HG02970 (cell line): ENCODE data around the gene ZNF524.
"Not testable (repeated sequence)": the region's sequence is repeated elsewhere in the genome, so short reads cannot be mapped to it uniquely, and the experiment has no call there.

Experiments used
- ATAC-seq: cut with Tn5 transposase; IDR thresholded peaks from one replicate; pipeline ENCODE4 v1.9.1; 2021; ENCODE audit warnings: mild to moderate bottlenecking, moderate library complexity, moderate number of reproducible peaks; ENCODE audit not compliant: unreplicated experiment, low FRiP score

Gene ZNF524

DNA sequence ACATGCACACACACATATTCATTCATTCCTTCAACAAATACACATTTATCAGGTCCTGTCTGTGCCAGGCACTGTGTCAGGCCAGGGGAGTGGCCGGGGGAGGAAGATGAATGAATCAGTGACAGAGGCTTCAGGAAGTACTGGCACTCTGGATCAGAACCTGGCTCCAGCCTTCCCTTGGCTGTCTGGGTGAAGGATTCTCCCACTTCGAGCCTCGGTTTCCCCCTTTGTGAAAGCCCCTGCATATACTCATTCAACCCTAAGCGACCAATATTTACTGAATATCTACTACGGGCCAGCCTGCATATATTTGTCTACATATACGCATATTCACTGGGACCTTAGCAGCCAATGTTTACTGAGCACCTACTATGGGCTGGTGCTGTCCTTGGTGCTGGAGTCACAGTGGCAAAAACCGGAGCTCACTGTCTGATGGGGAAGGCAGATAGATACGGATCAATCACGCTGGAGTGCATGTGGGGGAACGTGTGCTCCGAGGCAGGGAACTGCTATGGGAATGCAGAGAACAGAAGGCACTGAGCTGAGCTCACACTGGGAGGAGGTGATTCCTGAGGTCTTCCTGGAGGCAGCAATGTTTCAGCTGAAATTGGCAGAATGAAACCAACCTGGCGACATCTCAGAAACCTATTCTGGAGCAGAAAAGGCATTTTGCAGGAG lies 18.8 kb upstream of the ZNF524 start:
- no peak for ATAC-seq

DNA sequence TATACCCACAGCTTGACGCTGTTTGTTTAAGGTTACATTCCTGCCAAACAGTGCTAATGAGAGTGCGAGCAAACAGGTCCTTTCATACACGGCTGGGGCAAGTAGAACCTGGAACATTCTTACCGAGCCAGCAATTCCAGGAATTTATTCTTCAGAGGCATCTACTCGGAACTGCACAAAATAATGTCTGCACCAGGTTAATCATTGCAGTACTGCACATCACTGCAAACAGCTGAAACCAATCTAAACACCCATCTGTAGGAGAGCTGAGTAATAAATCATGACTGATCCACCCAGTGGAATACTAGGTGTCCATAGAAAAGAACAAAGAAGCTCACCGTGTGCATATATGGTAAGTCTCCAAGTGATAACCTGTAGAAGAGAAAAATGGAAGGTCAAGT lies 18.3 kb upstream of the ZNF524 start:
- no peak for ATAC-seq

DNA sequence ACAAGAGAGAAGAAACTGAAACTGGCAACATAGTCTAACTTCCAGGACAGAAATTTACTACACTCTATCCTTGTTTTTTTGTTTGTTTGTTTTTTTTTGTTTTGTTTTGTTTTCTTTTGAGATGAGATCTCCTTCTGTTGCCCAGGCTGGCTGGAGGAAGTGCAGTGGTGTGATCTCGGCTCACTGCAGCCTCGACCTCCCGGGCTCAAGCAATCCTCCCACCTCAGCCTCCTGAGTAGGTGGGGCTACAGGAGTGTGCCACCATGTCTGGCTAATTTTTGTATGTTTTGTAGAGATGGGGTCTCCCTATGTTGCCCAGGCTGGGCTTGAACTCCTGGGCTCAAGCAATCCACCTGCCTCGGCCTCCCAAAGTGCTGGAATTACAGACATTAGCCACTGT lies 17.8 kb upstream of the ZNF524 start:
- not testable (repeated sequence) for ATAC-seq

DNA sequence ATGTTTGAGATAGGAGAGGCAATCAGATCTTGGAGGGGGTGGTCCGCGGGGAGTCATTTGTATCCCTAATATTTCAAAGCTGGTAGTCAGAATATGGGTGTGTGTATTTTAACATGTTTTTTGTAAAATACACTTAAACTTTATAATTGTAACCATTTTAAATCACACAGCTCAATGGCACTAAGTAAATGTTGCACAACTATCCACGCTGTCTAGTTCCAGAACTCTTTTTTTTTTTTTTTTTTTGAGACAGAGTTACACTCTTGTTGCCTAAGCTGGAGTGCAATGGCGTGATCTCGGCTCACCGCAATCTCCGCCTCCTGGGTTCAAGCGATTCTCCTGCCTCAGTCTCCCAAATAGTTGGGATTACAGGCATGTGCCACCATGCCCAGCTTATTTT lies 16.2 kb upstream of the ZNF524 start:
- not testable (repeated sequence) for ATAC-seq

GRCh38 chr19:55584871-55585270 lies 15.2 kb upstream of the ZNF524 start:
- no peak for ATAC-seq

DNA sequence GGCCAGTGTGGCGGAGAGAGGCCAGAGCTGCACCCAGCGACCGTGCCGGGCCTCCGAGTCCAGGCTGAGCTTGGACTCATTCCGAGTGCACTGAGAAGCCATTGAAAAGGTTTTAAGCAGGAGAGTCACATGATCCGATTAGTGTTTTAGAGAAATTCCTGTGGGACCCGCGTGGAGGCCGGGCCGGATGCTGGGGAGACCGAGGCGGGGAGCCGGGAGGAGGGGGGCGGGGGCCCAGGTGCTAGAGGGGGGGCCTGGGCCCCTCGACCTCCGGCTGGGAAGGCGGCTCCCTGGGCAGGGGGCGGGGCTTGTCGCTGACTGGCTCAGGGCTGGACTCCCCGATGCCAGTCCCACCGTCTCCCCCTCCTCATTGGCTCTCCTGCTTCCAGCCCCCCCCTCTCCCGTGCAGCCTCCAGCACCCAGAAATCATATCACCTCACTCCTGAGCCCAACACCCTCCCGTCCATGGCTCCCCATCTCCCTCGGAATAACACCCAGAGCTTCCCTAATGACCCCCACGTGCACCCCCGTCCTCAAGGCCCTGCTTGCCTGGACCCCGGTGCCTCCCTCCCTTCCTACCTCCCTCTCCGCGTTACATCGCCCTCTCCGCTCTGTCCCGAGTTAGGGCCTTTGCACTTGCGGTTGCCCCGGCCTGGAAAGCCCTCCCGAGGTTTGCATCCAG lies 14.3 kb upstream of the ZNF524 start:
- no peak for ATAC-seq

DNA sequence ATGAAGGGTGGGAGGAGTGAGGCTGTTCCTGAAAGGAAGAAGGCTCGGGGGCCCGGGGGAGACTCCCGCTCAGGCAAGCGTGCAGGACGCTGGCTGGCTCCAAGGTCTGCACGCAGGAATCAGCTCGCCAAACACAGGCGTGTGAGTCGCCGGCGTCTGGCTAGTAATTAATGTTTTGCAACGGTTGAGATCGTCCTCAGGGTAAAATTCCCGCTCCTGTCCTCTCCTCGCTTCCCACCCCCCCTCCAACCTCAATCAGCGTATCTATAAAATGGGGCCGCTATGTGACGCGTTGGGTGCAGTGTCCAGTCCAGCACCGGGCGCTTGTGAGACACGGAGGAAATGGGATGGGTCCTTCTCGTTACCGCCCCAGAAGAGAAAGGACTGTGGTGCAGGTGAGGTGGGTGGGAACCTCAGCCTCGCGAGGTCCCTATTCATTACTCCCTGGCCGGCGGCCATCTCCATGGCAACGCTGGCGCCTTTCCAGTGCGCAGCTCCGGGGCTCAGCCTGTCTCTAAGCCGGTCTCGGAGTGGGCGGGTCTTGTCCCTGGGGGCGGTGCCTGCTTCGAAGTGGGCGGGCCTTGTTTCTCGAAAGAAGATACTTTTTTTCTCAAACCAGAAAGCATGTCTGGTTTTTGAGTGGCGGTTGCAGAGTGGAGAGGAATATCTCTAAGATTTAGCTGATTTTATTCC lies 13.0 kb upstream of the ZNF524 start:
- ATAC-seq = peak; percentile 79

DNA sequence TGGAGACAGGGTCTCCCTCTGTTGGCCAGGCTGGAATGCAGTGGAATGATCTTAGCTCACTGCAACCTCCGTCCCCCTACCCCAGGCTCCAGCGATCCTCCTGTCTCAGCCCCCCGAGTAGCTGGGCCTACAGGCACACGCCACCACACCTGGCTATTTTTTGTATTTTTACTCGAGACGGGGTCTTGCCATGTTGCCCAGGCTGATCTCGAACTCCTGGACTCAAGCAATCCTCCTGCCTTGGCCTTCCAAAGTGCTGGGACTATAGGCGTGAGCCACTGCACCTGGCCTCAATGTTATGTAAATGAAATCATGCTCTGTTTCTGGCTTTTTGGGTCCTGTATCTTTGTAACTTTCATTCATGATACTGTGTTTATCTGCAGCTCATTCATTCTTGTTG lies 11.3 kb upstream of the ZNF524 start:
- ATAC-seq = no peak

GRCh38 chr19:55590109-55590508 lies 10.0 kb upstream of the ZNF524 start:
- ATAC-seq = no peak

DNA sequence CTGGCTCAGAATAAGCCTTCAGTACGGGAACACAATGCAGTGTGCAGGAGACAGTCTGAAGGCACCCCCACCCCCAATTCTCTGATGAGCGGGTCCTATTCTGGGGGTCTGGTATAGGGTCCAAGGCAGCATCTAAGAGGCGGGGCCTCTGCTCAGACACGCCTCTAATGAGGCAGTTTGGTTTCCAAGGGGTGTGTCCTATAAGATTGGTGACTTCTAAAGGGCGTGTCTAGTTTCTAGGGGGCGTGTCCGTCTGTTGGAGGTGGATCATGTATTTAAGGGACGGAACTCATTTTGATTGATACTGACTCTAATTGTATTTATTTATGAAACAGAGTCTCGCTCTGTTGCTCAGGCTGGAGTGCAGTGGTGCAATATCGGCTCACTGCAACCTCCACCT lies 9.5 kb upstream of the ZNF524 start:
- ATAC-seq = no peak

DNA sequence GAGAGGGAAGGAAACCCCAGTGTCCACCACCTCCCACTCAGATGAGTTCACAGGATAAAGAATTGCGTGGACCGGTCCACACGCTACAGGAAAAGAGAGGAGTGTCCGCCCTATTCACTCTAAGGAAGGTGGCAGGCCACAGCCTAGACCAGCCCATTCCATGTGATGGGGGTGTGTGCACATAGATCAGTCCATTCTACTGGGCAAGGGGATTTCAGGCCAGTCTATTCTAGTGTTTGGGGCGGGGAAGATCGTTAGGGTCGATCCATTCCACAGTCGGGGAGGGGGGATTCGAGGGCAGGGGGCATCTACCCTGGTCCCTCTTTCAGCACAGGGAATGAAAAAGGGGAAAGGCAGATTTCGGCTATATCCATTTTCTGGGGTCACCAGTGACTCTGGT lies 8.5 kb upstream of the ZNF524 start:
- ATAC-seq = no peak

GRCh38 chr19:55592391-55593090 lies 7.5 kb upstream of the ZNF524 start:
- ATAC-seq = no peak

- ATAC-seq = no peak
These were observed 6.9 kb upstream of the ZNF524 start for GRCh38 chr19:55593096-55593772.

GRCh38 chr19:55594996-55595545 lies 5.0 kb upstream of the ZNF524 start:
- ATAC-seq = no peak

GRCh38 chr19:55596304-55596703 lies 3.8 kb upstream of the ZNF524 start:
- ATAC-seq = no peak

DNA sequence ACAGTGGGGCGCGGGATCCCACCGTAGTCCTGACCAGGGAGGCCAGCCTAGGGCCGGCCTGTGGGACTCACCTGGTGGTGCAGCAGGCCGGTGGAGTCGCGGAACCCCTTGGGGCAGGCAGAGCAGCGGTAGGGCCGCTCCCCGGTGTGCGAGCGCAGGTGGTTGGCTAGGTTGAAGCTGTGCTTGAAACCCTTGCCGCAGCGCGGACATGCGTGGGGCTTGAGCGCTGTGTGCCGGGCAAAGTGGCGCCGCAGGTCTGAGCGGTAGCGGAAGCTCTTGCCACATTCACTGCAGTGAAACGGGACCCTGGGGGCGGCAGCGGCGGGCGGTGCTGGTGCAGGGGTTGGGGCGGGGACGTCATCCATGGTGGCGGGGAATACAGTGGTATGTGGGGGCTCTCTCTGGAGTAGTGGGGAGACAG lies 2.6 kb upstream of the ZNF524 start:
- no peak for ATAC-seq

GRCh38 chr19:55598034-55598433 lies 2.1 kb upstream of the ZNF524 start:
- no peak for ATAC-seq

DNA sequence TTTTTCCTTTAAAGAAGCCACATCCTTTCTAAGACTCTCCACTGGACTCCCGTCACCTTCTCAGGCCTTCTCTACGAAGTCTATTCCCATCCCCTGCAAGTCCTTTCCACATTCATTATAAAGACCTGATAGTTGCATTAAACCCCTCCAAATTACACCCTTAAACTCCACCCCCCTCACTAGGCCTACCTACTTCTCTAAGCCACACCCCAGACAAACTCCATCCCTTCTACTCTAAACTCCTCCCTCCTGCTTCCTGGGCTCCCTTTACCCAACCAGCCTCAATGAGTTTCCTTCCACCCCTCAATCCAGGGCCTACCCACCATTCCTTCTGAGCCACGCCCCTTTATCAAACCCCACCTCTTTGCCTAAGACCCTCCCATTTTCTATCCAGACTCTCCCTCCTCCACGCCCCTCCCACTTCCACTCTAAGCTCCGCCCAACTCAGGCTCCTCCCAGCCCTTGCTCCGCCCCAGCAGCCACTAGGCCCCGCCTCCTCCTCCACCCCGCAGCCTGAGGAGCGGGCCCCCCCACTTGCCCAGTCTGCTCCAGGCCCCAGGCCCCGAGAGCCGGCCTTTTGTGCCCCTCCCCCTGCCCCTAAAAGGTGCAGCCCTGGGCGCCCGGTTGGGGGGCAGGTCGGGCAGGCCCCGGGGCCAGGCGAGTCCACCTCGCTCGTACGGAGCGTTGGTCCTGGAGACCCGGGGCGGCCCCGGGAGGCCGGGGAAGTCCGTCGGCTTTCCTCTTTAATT lies 1.2 kb upstream of the ZNF524 start:
- ATAC-seq = peak; percentile 49

- ATAC-seq = peak; percentile 50
These were observed 633 bp upstream of the ZNF524 start, which contains the start of gene FIZ1 for GRCh38 chr19:55599468-55599841. Gene FIZ1, minus strand, starts transcription at chr19:55599517. Its CDS starts 1,652 bp downstream, at chr19:55597865.

DNA sequence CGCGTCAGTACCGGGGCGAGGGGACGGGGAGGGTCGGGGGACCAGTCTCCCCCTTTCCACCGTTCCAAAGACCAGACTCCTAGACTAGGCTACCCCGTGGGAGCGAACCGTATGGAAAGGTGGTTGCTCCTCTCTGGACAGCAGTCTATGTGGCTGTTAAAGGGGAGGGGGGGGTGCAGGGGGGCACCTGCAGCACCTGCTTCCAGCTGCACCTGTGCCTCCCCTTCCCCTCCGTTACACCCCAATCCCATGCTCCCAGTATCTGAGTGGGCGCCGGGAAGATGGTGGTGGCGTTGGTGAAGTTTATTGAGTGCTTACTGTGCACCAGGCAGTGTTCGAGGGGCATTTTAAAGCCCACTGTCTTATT lies 557 bp downstream of the ZNF524 start:
- ATAC-seq = no peak
